ENCODE measurements around the gene ITGB1.
"Not testable (repeated sequence)": the region's sequence is repeated elsewhere in the genome, so short reads cannot be mapped to it uniquely, and the experiment has no call there.

ITGB1 gene

DNA sequence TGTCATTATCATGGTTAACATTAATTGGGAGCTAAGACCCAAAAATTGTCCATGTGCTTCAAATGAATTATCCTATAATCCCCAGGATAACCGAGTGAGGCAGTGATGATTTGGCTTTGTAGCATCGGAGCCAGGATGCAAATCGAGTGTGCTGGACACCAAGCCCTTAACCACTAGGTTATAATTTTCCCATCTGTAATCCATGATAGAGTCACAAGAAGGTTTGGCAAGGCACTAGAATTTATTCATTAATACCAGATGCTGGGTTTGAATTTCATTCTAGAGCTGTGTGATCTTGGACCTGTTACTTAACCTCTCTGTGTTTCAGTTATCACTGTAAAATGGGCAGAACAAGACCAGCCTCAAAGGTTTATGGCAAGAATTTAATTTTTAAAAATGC is 21.0 kb upstream of the ITGB1 start:
- no peak overlapping the region for H3K27ac ChIP-seq
- DNase-seq (ENCODE audit: low spot score) = no peak
- TF ChIP-seq, protein P1, sequence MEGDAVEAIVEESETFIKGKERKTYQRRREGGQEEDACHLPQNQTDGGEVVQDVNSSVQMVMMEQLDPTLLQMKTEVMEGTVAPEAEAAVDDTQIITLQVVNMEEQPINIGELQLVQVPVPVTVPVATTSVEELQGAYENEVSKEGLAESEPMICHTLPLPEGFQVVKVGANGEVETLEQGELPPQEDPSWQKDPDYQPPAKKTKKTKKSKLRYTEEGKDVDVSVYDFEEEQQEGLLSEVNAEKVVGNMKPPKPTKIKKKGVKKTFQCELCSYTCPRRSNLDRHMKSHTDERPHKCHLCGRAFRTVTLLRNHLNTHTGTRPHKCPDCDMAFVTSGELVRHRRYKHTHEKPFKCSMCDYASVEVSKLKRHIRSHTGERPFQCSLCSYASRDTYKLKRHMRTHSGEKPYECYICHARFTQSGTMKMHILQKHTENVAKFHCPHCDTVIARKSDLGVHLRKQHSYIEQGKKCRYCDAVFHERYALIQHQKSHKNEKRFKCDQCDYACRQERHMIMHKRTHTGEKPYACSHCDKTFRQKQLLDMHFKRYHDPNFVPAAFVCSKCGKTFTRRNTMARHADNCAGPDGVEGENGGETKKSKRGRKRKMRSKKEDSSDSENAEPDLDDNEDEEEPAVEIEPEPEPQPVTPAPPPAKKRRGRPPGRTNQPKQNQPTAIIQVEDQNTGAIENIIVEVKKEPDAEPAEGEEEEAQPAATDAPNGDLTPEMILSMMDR (IDR thresholded peaks at IDR 0.05) = no peak
- H3K4me3 ChIP-seq = no peak overlapping the region

DNA sequence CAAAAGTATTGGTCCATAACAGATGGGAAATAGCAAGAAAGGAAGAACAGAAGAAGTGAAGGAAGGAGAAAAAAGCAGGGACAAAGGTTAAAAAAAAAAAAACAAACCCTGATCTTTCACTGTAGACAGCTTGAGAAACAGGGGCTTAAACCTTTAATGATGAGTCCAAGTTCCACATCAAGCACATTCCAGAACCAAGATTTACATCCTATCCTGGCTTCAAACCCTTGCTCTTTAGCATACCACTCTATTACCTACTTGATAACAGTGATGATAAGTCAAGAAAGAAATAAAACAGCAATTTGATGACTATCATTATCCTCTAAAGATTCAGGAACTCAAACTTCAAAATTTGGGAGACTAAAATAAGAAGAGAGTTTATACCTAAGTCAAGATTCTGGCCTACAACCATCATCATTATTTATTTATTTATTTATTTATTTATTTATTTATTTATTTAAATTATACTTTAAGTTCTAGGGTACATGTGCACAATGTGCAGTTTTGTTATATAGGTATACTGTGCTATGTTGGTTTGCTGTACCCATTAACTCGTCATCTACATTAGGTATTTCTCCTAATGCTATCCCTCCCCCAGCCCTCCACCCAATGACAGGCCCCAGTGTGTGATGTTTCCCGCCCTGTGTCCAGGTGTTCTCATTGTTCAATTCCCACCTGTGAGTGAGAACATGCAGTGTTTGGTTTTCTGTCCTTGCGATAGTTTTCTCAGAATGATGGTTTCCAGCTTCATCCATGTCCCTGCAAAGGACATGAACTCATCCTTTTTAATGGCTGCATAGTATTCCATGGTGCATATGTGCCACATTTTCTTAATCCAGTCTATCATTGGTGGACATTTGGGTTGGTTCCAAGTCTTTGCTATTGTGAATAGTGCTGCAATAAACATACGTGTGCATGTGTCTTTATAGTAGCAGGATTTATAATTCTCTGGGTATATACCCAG is 20.1 kb upstream of the ITGB1 start:
- H3K4me3 ChIP-seq; H3K27ac ChIP-seq; DNase-seq (ENCODE audit: low spot score): not testable (repeated sequence)

DNA sequence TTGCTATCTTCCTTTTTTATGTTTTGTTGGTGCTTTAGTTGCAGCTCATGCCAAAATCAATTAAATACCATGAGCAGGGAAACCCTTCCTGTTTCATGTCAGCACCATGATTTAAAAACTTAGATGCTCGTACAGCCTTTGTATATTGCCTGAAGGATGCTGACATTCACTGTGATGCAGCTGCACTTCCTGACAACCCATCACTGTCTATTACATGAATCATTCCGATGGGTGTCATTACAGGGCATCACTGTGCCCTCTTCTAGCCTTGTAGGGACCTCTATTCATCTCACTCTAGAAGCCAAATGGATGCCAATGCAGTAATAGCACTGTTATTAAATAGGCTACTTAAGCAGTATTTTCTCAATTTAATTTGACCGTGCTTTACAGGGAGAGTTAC is 18.3 kb upstream of the ITGB1 start:
- TF ChIP-seq, protein P1 (IDR thresholded peaks at IDR 0.05) = no peak
- H3K4me3 ChIP-seq = no peak overlapping the region
- no peak overlapping the region for H3K27ac ChIP-seq
- no peak for DNase-seq (ENCODE audit: low spot score)

DNA sequence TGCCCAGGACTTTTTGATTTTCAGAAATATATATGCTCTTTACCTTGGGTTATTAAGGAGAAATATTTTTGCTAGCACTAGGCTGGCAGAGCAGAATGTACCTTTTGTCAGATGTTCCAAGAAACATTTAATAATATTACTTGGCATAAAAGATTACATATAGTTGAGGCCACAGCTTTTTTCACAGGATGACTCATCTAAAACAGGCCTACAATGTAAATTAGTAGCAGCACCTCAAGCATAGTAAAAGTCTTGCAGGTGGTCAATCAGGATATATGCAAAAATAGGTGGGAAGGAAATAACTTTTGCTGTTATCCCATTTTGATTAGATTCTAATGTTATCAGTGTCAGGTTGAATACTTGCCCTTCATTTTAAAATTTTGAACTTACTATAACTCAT is 14.9 kb upstream of the ITGB1 start:
- TF ChIP-seq, protein P1 (IDR thresholded peaks at IDR 0.05) = no peak

DNA sequence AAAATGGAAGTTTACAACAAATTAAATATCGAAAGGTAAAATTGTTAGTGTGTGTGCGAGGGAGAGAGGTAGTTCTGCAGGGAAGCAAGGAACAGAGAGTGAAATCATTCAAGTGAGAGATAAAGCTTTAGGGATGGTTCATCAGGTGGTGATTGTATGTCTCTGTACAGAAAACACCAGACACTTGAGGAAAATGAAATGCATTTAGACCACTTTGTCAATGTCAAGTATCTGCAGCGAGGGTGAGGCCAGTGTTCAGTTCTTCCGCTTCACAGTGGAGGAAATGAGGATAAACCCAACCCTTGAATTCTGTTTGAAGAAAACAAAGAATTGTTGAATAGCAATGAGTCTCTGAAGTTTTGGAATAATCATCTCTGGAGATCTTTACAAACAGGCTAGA is 14.4 kb upstream of the ITGB1 start:
- no peak for DNase-seq (ENCODE audit: low spot score)
- TF ChIP-seq, protein P1 (IDR thresholded peaks at IDR 0.05) = no peak
- Histone ChIP-seq H3K4me3 (no peak overlapping the region), H3K27ac (no peak overlapping the region)

More for the DNA sequence above, 14.9 kb upstream of the ITGB1 start:
- no peak for DNase-seq (ENCODE audit: low spot score)
- H3K27ac ChIP-seq = no peak overlapping the region
- H3K4me3 ChIP-seq = no peak overlapping the region

DNA sequence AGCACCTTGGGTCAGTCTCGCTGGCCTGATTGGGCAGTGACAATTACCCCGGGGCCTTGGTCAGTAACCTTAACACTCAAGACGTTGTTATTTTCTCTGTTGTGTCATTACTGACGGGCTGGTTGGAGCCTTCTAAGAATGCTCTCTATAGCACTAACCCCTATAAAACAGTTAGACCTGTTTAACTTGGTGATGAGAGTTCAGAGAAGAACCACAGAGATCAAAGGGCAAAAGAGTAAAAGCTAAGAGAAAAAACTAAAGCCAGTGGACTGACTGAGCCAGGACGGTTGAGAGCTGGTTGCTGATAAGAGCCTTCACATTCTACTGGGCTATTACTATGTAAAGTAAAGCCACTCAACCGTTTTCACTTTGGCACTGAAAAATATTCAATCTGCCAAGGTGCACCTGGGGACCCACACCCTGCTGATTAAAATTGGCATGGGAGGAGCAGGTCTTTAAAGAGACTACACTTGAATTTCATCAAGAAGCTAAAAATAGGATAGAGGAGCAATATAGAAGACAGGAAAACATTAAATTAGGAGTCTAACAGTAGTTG is 13.6 kb upstream of the ITGB1 start:
- TF ChIP-seq, protein P1 (IDR thresholded peaks at IDR 0.05) = no peak
- H3K4me3 ChIP-seq = no peak overlapping the region
- H3K27ac ChIP-seq = no peak overlapping the region
- DNase-seq (ENCODE audit: low spot score) = no peak

DNA sequence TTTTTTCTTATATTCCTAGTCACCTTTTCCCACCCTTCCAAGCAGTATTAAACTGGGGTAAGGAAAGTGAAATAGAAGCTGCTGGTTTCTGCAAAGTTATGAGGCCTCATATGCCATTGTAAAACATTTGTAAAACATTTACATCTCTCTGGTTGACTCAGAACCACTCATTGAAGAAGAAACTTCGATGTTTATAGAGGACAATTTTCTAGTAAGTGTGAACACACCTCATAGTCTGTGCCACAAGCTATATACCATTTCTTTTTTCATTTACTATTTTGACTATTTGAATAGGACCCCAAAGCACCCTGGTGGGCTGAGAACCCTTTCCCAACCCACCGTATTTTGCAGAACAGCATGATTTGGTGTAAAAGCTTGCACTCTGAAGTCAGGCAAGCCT is 12.9 kb upstream of the ITGB1 start:
- Histone ChIP-seq H3K27ac (no peak overlapping the region), H3K4me3 (no peak overlapping the region)
- TF ChIP-seq, protein P1 (IDR thresholded peaks at IDR 0.05) = no peak
- DNase-seq (ENCODE audit: low spot score) = no peak
